ENCODE measurements around the gene DNAJC6.

The DNAJC6 gene

DNA sequence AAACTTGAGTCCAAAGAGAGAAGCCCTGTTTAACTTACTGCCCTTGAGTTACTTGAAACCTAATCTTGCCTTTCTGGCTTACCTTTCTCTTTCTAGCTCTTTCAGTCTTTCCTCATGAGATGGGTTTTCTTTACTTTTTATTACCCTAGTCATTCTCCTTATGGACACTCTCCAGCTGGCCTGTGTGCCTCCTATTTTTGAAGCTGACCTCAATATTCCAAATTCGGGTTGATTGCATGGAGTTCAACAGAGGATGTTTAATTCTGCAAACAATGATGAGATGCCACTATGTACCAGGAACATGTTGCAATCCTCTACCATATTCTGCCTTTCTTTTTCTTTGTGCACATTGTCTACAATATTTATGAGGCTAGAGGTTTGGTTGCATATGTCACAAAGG lies 20.7 kb downstream of the DNAJC6 start:
- TF ChIP-seq, protein P1, sequence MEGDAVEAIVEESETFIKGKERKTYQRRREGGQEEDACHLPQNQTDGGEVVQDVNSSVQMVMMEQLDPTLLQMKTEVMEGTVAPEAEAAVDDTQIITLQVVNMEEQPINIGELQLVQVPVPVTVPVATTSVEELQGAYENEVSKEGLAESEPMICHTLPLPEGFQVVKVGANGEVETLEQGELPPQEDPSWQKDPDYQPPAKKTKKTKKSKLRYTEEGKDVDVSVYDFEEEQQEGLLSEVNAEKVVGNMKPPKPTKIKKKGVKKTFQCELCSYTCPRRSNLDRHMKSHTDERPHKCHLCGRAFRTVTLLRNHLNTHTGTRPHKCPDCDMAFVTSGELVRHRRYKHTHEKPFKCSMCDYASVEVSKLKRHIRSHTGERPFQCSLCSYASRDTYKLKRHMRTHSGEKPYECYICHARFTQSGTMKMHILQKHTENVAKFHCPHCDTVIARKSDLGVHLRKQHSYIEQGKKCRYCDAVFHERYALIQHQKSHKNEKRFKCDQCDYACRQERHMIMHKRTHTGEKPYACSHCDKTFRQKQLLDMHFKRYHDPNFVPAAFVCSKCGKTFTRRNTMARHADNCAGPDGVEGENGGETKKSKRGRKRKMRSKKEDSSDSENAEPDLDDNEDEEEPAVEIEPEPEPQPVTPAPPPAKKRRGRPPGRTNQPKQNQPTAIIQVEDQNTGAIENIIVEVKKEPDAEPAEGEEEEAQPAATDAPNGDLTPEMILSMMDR (IDR thresholded peaks at IDR 0.05; ENCODE audit: borderline replicate concordance, control extremely low read depth, extremely low read depth, insufficient read depth, missing control alignments): no peak
- in situ Hi-C loops (cut with MboI; ENCODE audit: low sequenced_read_pairs, unreplicated experiment): no loop called here
- DNase-seq (ENCODE audit: low spot score): no peak

DNA sequence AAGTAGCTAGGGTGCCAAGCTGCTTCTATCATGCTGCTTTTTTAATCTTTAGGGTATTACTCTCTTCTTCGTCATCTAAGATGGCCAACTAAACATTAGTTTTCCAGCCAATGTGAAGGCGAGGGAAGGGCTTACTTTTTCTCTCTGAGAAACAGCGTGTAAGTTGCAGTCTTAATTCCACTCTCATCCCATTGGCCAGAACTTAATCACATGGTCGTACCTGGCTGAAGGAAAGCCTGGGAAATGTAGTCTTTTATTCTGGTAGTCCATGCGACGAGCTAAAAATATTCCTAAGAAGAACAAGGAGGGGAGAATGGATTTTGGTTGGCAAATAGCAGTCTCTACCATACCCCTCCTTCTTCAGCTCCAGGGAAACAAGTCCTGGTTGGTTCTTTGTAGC lies 21.5 kb downstream of the DNAJC6 start:
- in situ Hi-C loops (cut with MboI; ENCODE audit: low sequenced_read_pairs, unreplicated experiment): no loop called here
- TF ChIP-seq, protein P1 (IDR thresholded peaks at IDR 0.05; ENCODE audit: borderline replicate concordance, control extremely low read depth, extremely low read depth, insufficient read depth, missing control alignments): no peak
- DNase-seq (ENCODE audit: low spot score): no peak

DNA sequence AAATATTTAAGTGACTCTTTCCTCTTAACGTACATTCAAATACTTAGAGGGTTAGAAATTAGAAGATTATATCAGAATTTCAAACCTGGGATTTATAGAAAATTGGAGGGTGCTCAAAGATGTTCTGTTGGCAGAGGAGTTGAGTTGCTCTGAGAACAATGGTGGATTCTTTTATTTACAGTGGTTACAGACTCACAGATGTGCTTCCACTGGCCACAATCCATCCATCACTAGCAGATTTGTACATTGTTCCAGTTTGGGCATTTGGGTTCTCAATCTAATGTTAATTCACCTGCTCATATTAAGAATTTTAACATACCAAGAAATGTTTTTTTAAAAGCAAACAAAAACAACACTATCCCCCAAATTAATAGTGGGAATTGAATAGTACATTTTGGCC lies 23.5 kb downstream of the DNAJC6 start:
- TF ChIP-seq, protein P1 (IDR thresholded peaks at IDR 0.05; ENCODE audit: borderline replicate concordance, control extremely low read depth, extremely low read depth, insufficient read depth, missing control alignments): no peak
- no peak for DNase-seq (ENCODE audit: low spot score)
- in situ Hi-C loops (cut with MboI; ENCODE audit: low sequenced_read_pairs, unreplicated experiment): no loop called here

DNA sequence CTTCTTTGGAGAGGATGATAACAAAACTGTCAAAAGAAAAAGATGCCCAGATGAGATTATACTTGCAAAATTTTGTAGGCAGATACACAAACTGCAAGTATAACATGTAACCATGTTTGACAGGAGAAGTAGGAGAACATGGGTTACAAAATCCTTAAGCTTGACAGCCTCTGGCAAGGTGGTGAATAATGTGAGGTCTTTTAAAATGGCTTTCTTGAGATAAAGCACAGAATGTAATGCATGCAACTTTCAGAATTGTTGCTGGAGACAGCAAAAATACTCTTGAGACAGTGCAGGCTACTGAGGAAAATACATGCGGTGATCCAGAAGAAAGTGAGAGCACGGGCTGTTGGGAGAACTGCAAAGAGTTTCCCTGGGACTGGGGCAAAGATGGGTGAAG lies 24.7 kb downstream of the DNAJC6 start:
- TF ChIP-seq, protein P1 (IDR thresholded peaks at IDR 0.05; ENCODE audit: borderline replicate concordance, control extremely low read depth, extremely low read depth, insufficient read depth, missing control alignments): no peak
- in situ Hi-C loops (cut with MboI; ENCODE audit: low sequenced_read_pairs, unreplicated experiment): no loop called here
- DNase-seq (ENCODE audit: low spot score): no peak

DNA sequence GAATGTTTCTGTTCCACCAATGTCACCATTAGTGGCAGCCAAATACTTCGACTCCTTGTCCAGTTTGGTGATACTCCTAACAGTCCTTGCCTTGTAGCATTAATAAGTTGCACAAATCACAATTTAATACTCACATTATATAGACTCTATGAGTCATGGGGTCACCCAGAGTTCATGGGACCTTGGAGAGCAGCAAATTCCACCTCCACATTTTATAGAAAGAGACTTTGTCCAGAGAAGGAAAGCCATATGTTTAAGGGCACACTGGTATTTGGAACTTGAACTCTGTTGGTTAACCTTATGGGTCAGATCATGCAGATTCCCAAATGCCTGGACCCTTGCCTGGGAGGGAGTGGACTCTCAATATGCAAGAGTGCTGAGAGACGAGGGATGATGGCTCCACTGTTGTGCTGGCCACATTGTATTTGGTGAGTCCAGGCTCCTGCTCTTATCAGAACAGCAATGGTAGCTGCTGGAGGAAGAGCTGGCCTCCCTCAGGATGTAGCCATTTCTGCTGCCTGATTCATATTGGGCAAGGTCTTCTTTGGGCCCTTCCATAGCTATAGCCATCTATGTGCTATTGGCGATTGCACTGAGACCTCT lies 30.6 kb downstream of the DNAJC6 start:
- in situ Hi-C loops (cut with MboI; ENCODE audit: low sequenced_read_pairs, unreplicated experiment): no loop called here
- TF ChIP-seq, protein P1 (IDR thresholded peaks at IDR 0.05; ENCODE audit: borderline replicate concordance, control extremely low read depth, extremely low read depth, insufficient read depth, missing control alignments): no peak
- no peak for DNase-seq (ENCODE audit: low spot score)

DNA sequence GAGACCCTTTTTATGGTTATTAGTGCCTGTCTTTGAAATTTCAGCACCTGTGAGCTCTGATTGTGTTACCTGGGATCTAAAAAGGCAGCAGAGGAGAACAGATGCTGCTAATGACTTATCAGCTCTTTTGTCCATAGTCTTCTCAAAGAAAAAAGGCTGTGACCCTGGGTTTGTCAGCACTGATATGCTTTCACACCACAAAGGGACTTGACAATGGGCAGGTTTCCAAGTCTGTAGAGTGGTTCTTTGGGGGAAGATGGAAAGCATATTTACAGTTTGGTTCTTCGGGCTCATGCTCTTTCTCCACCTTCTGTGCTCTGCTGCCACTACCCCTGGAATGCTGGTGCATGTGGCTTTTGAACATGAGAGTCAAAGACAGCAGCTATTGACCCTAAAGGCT lies 32.0 kb downstream of the DNAJC6 start:
- DNase-seq (ENCODE audit: low spot score): no peak
- TF ChIP-seq, protein P1 (IDR thresholded peaks at IDR 0.05; ENCODE audit: borderline replicate concordance, control extremely low read depth, extremely low read depth, insufficient read depth, missing control alignments): no peak

More for the DNA sequence above, 32.0 kb downstream of the DNAJC6 start:
- in situ Hi-C loops (cut with MboI; ENCODE audit: low sequenced_read_pairs, unreplicated experiment): no loop called here
